H1 (cell line): ENCODE data around the gene KCTD7. TPM values are rescaled to one million over a fixed set of nuclear protein-coding genes. Genes with fewer than 3 reads are reported as not detected.

Source experiments
- polyA plus RNA-seq, 7 experiments: library from polyadenylated mRNA; depleted of rRNA in 3 of 7; stranded (reverse) in 5 of 7; unstranded in 2 of 7; fragments of >200 nt in 5 of 7; fragments of 200-250 nt in 2 of 7; gene quantifications; 1 replicate in 5 of 7; 2 replicates in 1 of 7; 4 replicates in 1 of 7; pipeline versions ENCODE4 v1.2.1 to v1.2.3, GENCODE V29; 2011 to 2013; ENCODE audit warnings: missing spikeins in 2 of 7, mixed read lengths in 2 of 7
- total RNA-seq: library from RNA; stranded (reverse); fragmentation: NEBNext Ultra II Directional; extraction: Animal tissue kit (Norgen Biotek cat#: 25700); gene quantifications from 2 replicates; pipeline ENCODE4 v1.2.1, GENCODE V29; 2021

The KCTD7 gene
- total and polyA plus RNA-seq, 2 of the 8 experiments (the other 6 are each of a cell fraction or from before 2014, with no cell fraction given): 8.6 to 11.9 TPM

Other genes starting within 250 kb of the KCTD7 start
- gene RABGEF1, start 111.9 kb downstream of the KCTD7 start, total RNA-seq: 17.3 and 18.0 TPM in 2 replicates
- 8.8 and 10.2 TPM in 2 replicates for gene RABGEF1, start 111.9 kb downstream of the KCTD7 start, polyA plus RNA-seq (2011; rRNA removed)